SK-N-SH treated with all-trans-retinoic acid at 6 μM for 48 hours (cell line): ENCODE results near the gene PARP14.

Experiments used
- ARNTL ChIP-seq: fragments of 450-650 bp; formaldehyde crosslinking; IDR thresholded peaks from 2 replicates; pipeline ENCODE4 v1.5.0; 2020; ENCODE audit warnings: low read depth, mild to moderate bottlenecking, moderate library complexity, borderline replicate concordance
- ZFP3 ChIP-seq: fragments of 250-450 bp; sonication (Bioruptor Pico); IDR thresholded peaks from 2 replicates; pipeline ENCODE4 v1.5.0; 2020; ENCODE audit warnings: mild to moderate bottlenecking, moderate library complexity
- ZNF565 ChIP-seq: fragments of 450-650 bp; formaldehyde crosslinking; conservative IDR thresholded peaks from 2 replicates; pipeline ENCODE4 v1.5.0; 2020; ENCODE audit warnings: low read depth, mild to moderate bottlenecking, moderate library complexity

DNA sequence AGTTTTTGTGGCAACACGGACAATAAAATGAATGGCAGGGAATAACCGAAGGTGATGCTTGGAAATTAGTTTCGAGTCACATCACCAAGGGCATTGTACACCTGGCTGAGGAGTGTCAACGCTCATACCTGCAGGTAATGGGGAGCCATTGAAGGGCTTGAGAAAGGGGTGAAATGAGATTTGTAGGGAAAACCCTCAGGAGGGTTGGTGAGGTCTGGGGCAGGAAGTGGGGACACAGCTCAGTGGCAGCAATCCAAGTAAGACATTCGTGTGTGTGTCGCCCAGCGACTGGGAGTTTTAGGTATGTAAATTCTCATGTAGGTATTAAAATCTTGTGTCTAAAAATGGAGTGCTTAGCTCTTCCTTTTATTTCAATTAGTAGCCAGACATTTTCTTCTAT, 14.3 kb downstream of the PARP14 start:
- no peak for TF ChIP-seq ZFP3 (CRISPR knock-in tag)
- TF ChIP-seq ZNF565 (CRISPR knock-in tag): no peak
- no peak for TF ChIP-seq ARNTL (CRISPR knock-in tag)
